ENCODE results near the gene SSR4. TPM values are rescaled to one million over a fixed set of nuclear protein-coding genes. Genes with fewer than 3 reads are reported as not detected.

SSR4 gene
- total RNA-seq, 4 donors from 2014 or later = 177 to 359 (median 279) TPM

- Histone ChIP-seq H3K27ac (no peak overlapping the region), H3K36me3 (no peaks in the 10 kb centered on the region), H3K4me3 (replicated peaks in 1 of 3) (no peak overlapping the region), H3K9me3 (no peaks in the 10 kb centered on the region), H3K4me1 (peaks cover 0 to 7% of the 10 kb centered on the region in 2 donors), H3K27me3 (peaks cover 15% of the 10 kb centered on the region)
- DNase-seq = no peak
- 19 to 42% methylated on average over 4 to 12 of the region's 102 CpGs for WGBS, 2 donors
- intact Hi-C loops (cut with DNase I) = no loop called here
- TF ChIP-seq POLR2A (IDR thresholded peaks at IDR 0.05) (no peak), CTCF (IDR thresholded peaks at IDR 0.05) (no peak)
Measured at GRCh38 chrX:153830640-153831428, 36.4 kb downstream of the SSR4 start.

- Histone ChIP-seq H3K27me3 (peaks cover 15% of the 10 kb centered on the region), H3K36me3 (no peaks in the 10 kb centered on the region), H3K4me3 (replicated peaks in 1 of 3) (no peak overlapping the region), H3K4me1 (peaks cover 0 to 7% of the 10 kb centered on the region in 2 donors), H3K27ac (no peak overlapping the region), H3K9me3 (no peaks in the 10 kb centered on the region)
- no peak for DNase-seq
- TF ChIP-seq CTCF (IDR thresholded peaks at IDR 0.05) (no peak), POLR2A (IDR thresholded peaks at IDR 0.05) (no peak)
- 68% methylated on average over 17 to 20 of the region's 23 CpGs for WGBS, 2 donors
- intact Hi-C loops (cut with DNase I) = no loop called here
Measured at GRCh38 chrX:153831429-153832150, 37.1 kb downstream of the SSR4 start.

- TF ChIP-seq POLR2A (IDR thresholded peaks at IDR 0.05) = no peak
- TF ChIP-seq CTCF (IDR thresholded peaks at IDR 0.05) = no peak
- intact Hi-C loops (cut with DNase I) = no loop called here
- 80% methylated on average over 1 of the region's 10 CpGs; no CpG with 5 or more reads in 1 of the 2 donors for WGBS, 2 donors
- Histone ChIP-seq H3K9me3 (no peaks in the 10 kb centered on the region), H3K27me3 (peaks cover 15% of the 10 kb centered on the region), H3K4me1 (peaks cover 0 to 7% of the 10 kb centered on the region in 2 donors), H3K36me3 (no peaks in the 10 kb centered on the region), H3K27ac (no peak overlapping the region), H3K4me3 (replicated peaks in 1 of 3) (no peak overlapping the region)
- DNase-seq = no peak
Measured at GRCh38 chrX:153832728-153833127, 38.3 kb downstream of the SSR4 start.

- H3K9me3 ChIP-seq = no peaks in the 10 kb centered on the region
- 95% methylated on average over 6 of the region's 6 CpGs for WGBS, 2 donors
Measured at GRCh38 chrX:153836921-153837320, 42.5 kb downstream of the SSR4 start.

More at GRCh38 chrX:153836921-153837320, 42.5 kb downstream of the SSR4 start:
- intact Hi-C loops (cut with DNase I) = no loop called here
- Histone ChIP-seq H3K36me3 (no peaks in the 10 kb centered on the region), H3K4me1 (no peaks in the 10 kb centered on the region), H3K4me3 (replicated peaks in 1 of 3) (no peak overlapping the region), H3K27ac (no peak overlapping the region), H3K27me3 (no peaks in the 10 kb centered on the region)
- TF ChIP-seq CTCF (IDR thresholded peaks at IDR 0.05) = no peak
- no peak for TF ChIP-seq POLR2A (IDR thresholded peaks at IDR 0.05)
- DNase-seq = no peak

Measured in thyroid gland (tissue), 4 donors.